ENCODE measurements around the gene GIGYF2.

The GIGYF2 gene

GRCh38 chr2:232890896-232891601 lies 193.9 kb downstream of the GIGYF2 start:
- no peak for TF ChIP-seq CTCF (conservative IDR thresholded peaks at IDR 0.05; ENCODE audit: low read depth, low read length)
- DNase-seq (ENCODE audit: low read depth) = no peak
- no peak overlapping the region for H3K4me3 ChIP-seq (ENCODE audit: low read length)

- no peak for DNase-seq (ENCODE audit: low read depth)
- H3K4me3 ChIP-seq (ENCODE audit: low read length) = no peak overlapping the region
Measured at GRCh38 chr2:232891621-232892071, 194.5 kb downstream of the GIGYF2 start.

GRCh38 chr2:232892221-232892620 lies 195.1 kb downstream of the GIGYF2 start:
- no peak for DNase-seq (ENCODE audit: low read depth)
- TF ChIP-seq CTCF (conservative IDR thresholded peaks at IDR 0.05; ENCODE audit: low read depth, low read length) = no peak

More at GRCh38 chr2:232891621-232892071, 194.5 kb downstream of the GIGYF2 start:
- TF ChIP-seq CTCF (conservative IDR thresholded peaks at IDR 0.05; ENCODE audit: low read depth, low read length) = no peak

GRCh38 chr2:232892843-232893242 lies 195.7 kb downstream of the GIGYF2 start:
- no peak for TF ChIP-seq CTCF (conservative IDR thresholded peaks at IDR 0.05; ENCODE audit: low read depth, low read length)
- no peak for DNase-seq (ENCODE audit: low read depth)
- no peak overlapping the region for H3K4me3 ChIP-seq (ENCODE audit: low read length)

More at GRCh38 chr2:232892221-232892620, 195.1 kb downstream of the GIGYF2 start:
- H3K4me3 ChIP-seq (ENCODE audit: low read length) = no peak overlapping the region

GRCh38 chr2:232893834-232894233 lies 196.7 kb downstream of the GIGYF2 start:
- H3K4me3 ChIP-seq (ENCODE audit: low read length) = no peak overlapping the region
- TF ChIP-seq CTCF (conservative IDR thresholded peaks at IDR 0.05; ENCODE audit: low read depth, low read length) = no peak
- DNase-seq (ENCODE audit: low read depth) = no peak

GRCh38 chr2:232894251-232894650 lies 197.1 kb downstream of the GIGYF2 start:
- no peak overlapping the region for H3K4me3 ChIP-seq (ENCODE audit: low read length)
- DNase-seq (ENCODE audit: low read depth) = no peak
- TF ChIP-seq CTCF (conservative IDR thresholded peaks at IDR 0.05; ENCODE audit: low read depth, low read length) = no peak

- DNase-seq (ENCODE audit: low read depth) = no peak
Measured at GRCh38 chr2:232894746-232895145, 197.6 kb downstream of the GIGYF2 start.

More at GRCh38 chr2:232894746-232895145, 197.6 kb downstream of the GIGYF2 start:
- no peak for TF ChIP-seq CTCF (conservative IDR thresholded peaks at IDR 0.05; ENCODE audit: low read depth, low read length)
- H3K4me3 ChIP-seq (ENCODE audit: low read length) = no peak overlapping the region
